ENCODE results near the gene DNAH2.

GRCh38 chr17:7701681-7702080, 15.9 kb upstream of the DNAH2 start:
- TF ChIP-seq MYC (IDR thresholded peaks at IDR 0.05; ENCODE audit: low read depth, low read length): no peak
- TF ChIP-seq CTCF (IDR thresholded peaks at IDR 0.05; ENCODE audit: extremely low read depth in 1 of 2, insufficient read depth in 1 of 2, low read depth in 1 of 2, low read length in 2 of 2): no peak
- TF ChIP-seq EZH2 (IDR thresholded peaks at IDR 0.05; ENCODE audit: borderline replicate concordance, low read depth, low read length, severe bottlenecking): no peak
- no peak for TF ChIP-seq JUN (IDR thresholded peaks at IDR 0.05; ENCODE audit: borderline replicate concordance, insufficient read depth, insufficient read length, low read depth)
- no peak for TF ChIP-seq POLR2A (IDR thresholded peaks at IDR 0.05; ENCODE audit: low read depth, low read length)
- no peak for TF ChIP-seq GATA2 (IDR thresholded peaks at IDR 0.05; ENCODE audit: insufficient read depth, insufficient read length, low read depth, low read length)
- no peak for TF ChIP-seq POLR2AphosphoS5 (IDR thresholded peaks at IDR 0.05; ENCODE audit: insufficient read depth, low read depth, low read length)
- no peak for TF ChIP-seq MAX (IDR thresholded peaks at IDR 0.05; ENCODE audit: insufficient read depth, insufficient read length)
- no peak for TF ChIP-seq FOS (IDR thresholded peaks at IDR 0.05; ENCODE audit: borderline replicate concordance, insufficient read depth, low read length)
